Loucy (cell line): Measurements from ENCODE around the gene CNFN.

ENCODE experiments used
- H2AFZ ChIP-seq: fragments of 200-600 bp; sonication (generic); 2 replicates; pipeline ENCODE4 v1.6.0; 2016; ENCODE audit warnings: antibody characterized with exemption, mild to moderate bottlenecking, low read length, moderate library complexity
- H3F3A ChIP-seq: fragments of 200-600 bp; 2 replicates; pipeline ENCODE4 v1.6.0; 2016; ENCODE audit warnings: antibody characterized with exemption, low read depth, mild to moderate bottlenecking
- H3K27me3 ChIP-seq: fragments of 200-600 bp; sonication (generic); 2 replicates; pipeline ENCODE4 v1.6.1; 2014; ENCODE audit warnings: low read length, mild to moderate bottlenecking; ENCODE audit not compliant: insufficient read depth, poor library complexity, severe bottlenecking
- H3K36me3 ChIP-seq: fragments of 200-600 bp; sonication (generic); 2 replicates; pipeline ENCODE4 v1.6.1; 2016; ENCODE audit warnings: low read length; ENCODE audit not compliant: insufficient read depth
- H3K4me1 ChIP-seq: fragments of 200-600 bp; sonication (generic); 2 replicates; pipeline ENCODE4 v1.5.1; 2014; ENCODE audit warnings: low read length, mild to moderate bottlenecking; ENCODE audit not compliant: insufficient read depth, poor library complexity, severe bottlenecking
- H3K4me2 ChIP-seq: fragments of 200-600 bp; sonication (generic); 2 replicates; pipeline ENCODE4 v1.6.0; 2014; ENCODE audit warnings: antibody characterized with exemption, low read length, low read depth, mild to moderate bottlenecking; ENCODE audit not compliant: poor library complexity, severe bottlenecking
- H3K4me3 ChIP-seq: fragments of 200-600 bp; sonication (generic); 2 replicates; pipeline ENCODE4 v1.5.1; 2014; ENCODE audit warnings: low read length, mild to moderate bottlenecking, mixed read lengths; ENCODE audit not compliant: poor library complexity, severe bottlenecking
- H3K79me2 ChIP-seq: fragments of 200-600 bp; sonication (generic); 2 replicates; pipeline ENCODE4 v1.6.1; 2014; ENCODE audit warnings: low read length; ENCODE audit not compliant: insufficient read depth
- H3K9ac ChIP-seq: fragments of 200-600 bp; sonication (generic); 2 replicates; pipeline ENCODE4 v1.6.0; 2014; ENCODE audit warnings: mild to moderate bottlenecking, low read depth, low read length, moderate library complexity; ENCODE audit not compliant: poor library complexity, severe bottlenecking
- H3K9me2 ChIP-seq: fragments of 200-600 bp; sonication (generic); replicated peaks from 2 replicates; pipeline ENCODE4 v1.6.1; 2016; ENCODE audit warnings: low read depth, low read length, mixed read lengths
- H3K9me3 ChIP-seq: fragments of 200-600 bp; sonication (generic); 2 replicates; pipeline ENCODE4 v1.6.1; 2014; ENCODE audit warnings: mild to moderate bottlenecking, antibody characterized with exemption, low read length, low read depth; ENCODE audit not compliant: insufficient read depth
- H4K20me1 ChIP-seq: fragments of 200-600 bp; sonication (generic); 2 replicates; pipeline ENCODE4 v1.6.0; 2014; ENCODE audit warnings: antibody characterized with exemption, low read length, mild to moderate bottlenecking; ENCODE audit not compliant: insufficient read depth, poor library complexity, severe bottlenecking
- CTCF ChIP-seq: fragments of 200-600 bp; sonication (generic); conservative IDR thresholded peaks from 2 replicates; pipeline ENCODE4 v1.5.1; 2014; ENCODE audit warnings: mild to moderate bottlenecking, antibody characterized with exemption, low read length
- EZH2phosphoT487 ChIP-seq: fragments of 200-600 bp; IDR thresholded peaks from 2 replicates; pipeline ENCODE4 v1.6.1; 2018; ENCODE audit warnings: antibody characterized with exemption, mild to moderate bottlenecking, moderate library complexity, borderline replicate concordance

Gene CNFN

GRCh38 chr19:42362891-42363440 lies 27.1 kb downstream of the CNFN start:
- no peaks in the 10 kb centered on the region for H3K27me3 ChIP-seq
- no peak overlapping the region for H3K4me3 ChIP-seq
- H3K79me2 ChIP-seq = no peaks in the 10 kb centered on the region
- no peaks in the 10 kb centered on the region; the same call in 1 of the 2 replicates for H3K9me3 ChIP-seq
- no peaks in the 10 kb centered on the region for H3K9me2 ChIP-seq
- H3K9ac ChIP-seq = no peak overlapping the region
- no peaks in the 10 kb centered on the region for H3F3A ChIP-seq
- no peak overlapping the region for H2AFZ ChIP-seq
- H4K20me1 ChIP-seq = no peaks in the 10 kb centered on the region
- H3K4me1 ChIP-seq = peaks cover 9% of the 10 kb centered on the region
- no peak overlapping the region for H3K4me2 ChIP-seq
- H3K36me3 ChIP-seq = no peaks in the 10 kb centered on the region; the same call in 1 of the 2 replicates
- TF ChIP-seq EZH2phosphoT487 (no peak), CTCF (no peak)

GRCh38 chr19:42362342-42362741 lies 27.8 kb downstream of the CNFN start:
- Histone ChIP-seq H3K9ac (no peak overlapping the region), H3K4me1 (peaks cover 9% of the 10 kb centered on the region), H3K9me3 (no peaks in the 10 kb centered on the region; the same call in 1 of the 2 replicates), H3K4me2 (no peak overlapping the region), H3F3A (no peaks in the 10 kb centered on the region), H2AFZ (no peak overlapping the region), H3K36me3 (no peaks in the 10 kb centered on the region; the same call in 1 of the 2 replicates), H3K79me2 (no peaks in the 10 kb centered on the region), H3K4me3 (no peak overlapping the region), H3K27me3 (no peaks in the 10 kb centered on the region), H3K9me2 (no peaks in the 10 kb centered on the region), H4K20me1 (no peaks in the 10 kb centered on the region)
- TF ChIP-seq EZH2phosphoT487 (no peak), CTCF (no peak)

GRCh38 chr19:42361545-42361910 lies 28.6 kb downstream of the CNFN start:
- Histone ChIP-seq H3K79me2 (no peaks in the 10 kb centered on the region), H3K9me3 (no peaks in the 10 kb centered on the region; the same call in 1 of the 2 replicates), H3K9ac (no peak overlapping the region), H3K4me3 (no peak overlapping the region), H3K4me1 (peaks cover 9% of the 10 kb centered on the region), H3K27me3 (no peaks in the 10 kb centered on the region), H3K9me2 (no peaks in the 10 kb centered on the region), H3K4me2 (no peak overlapping the region), H3K36me3 (peaks cover 6% of the 10 kb centered on the region; the same call in 1 of the 2 replicates), H4K20me1 (no peaks in the 10 kb centered on the region), H3F3A (no peaks in the 10 kb centered on the region), H2AFZ (no peak overlapping the region)
- TF ChIP-seq EZH2phosphoT487 = no peak
- no peak for TF ChIP-seq CTCF
